SJCRH30 (cell line): ENCODE results near the gene MNAT1. TPM values are rescaled to one million over a fixed set of nuclear protein-coding genes. Genes with fewer than 3 reads are reported as not detected.
"Not testable (repeated sequence)": the region's sequence is repeated elsewhere in the genome, so short reads cannot be mapped to it uniquely, and the experiment has no call there.

Source experiments
- DNase-seq, 2 experiments: peaks; one replicate each; pipeline ENCODE4 v3.0.0-alpha.2; 2015 to 2020
- H3K27ac ChIP-seq: fragments of 250-450 bp; sonication (Bioruptor Pico); 2 replicates; pipeline ENCODE4 v1.5.1; 2020; ENCODE audit warnings: mild to moderate bottlenecking, moderate library complexity
- H3K27me3 ChIP-seq: fragments of 250-450 bp; sonication (Bioruptor Pico); 2 replicates; pipeline ENCODE4 v1.5.1; 2020; ENCODE audit warnings: mild to moderate bottlenecking, moderate library complexity
- H3K36me3 ChIP-seq: fragments of 250-450 bp; sonication (Bioruptor Pico); 2 replicates; pipeline ENCODE4 v1.5.1; 2020; ENCODE audit warnings: mild to moderate bottlenecking, moderate library complexity
- H3K4me1 ChIP-seq: fragments of 250-450 bp; sonication (Bioruptor Pico); 2 replicates; pipeline ENCODE4 v1.5.1; 2020; ENCODE audit warnings: mild to moderate bottlenecking, moderate library complexity
- H3K4me3 ChIP-seq: fragments of 250-450 bp; sonication (Bioruptor Pico); 2 replicates; pipeline ENCODE4 v1.5.1; 2020; ENCODE audit warnings: mild to moderate bottlenecking, moderate library complexity
- H3K9me3 ChIP-seq: fragments of 250-450 bp; sonication (Bioruptor Pico); replicated peaks from 2 replicates; pipeline ENCODE4 v1.5.1; 2020; ENCODE audit warnings: mild to moderate bottlenecking, moderate library complexity
- total RNA-seq: library from RNA; depleted of rRNA; stranded (reverse); fragments of >200 nt; shearing (Covaris generic); gene quantifications from 2 replicates; pipeline ENCODE4 v1.2.3, GENCODE V29; 2014

The MNAT1 gene
- total RNA-seq, 1 experiment from 2014 or later, result 129 TPM

- Histone ChIP-seq H3K9me3 (no peaks in the 10 kb centered on the region), H3K4me1 (no peaks in the 10 kb centered on the region), H3K27ac (no peak overlapping the region), H3K4me3 (no peak overlapping the region), H3K27me3 (no peaks in the 10 kb centered on the region), H3K36me3 (peaks cover 23% of the 10 kb centered on the region)
- no peak for DNase-seq
Measured at GRCh38 chr14:60805841-60806430, 71.4 kb downstream of the MNAT1 start.

GRCh38 chr14:60807247-60807646, 72.7 kb downstream of the MNAT1 start:
- Histone ChIP-seq H3K9me3 (no peaks in the 10 kb centered on the region), H3K27me3 (no peaks in the 10 kb centered on the region), H3K36me3 (peaks cover 31% of the 10 kb centered on the region), H3K4me3 (no peak overlapping the region), H3K4me1 (no peaks in the 10 kb centered on the region), H3K27ac (no peak overlapping the region)
- peak in 1 of 2 experiments; percentile 8 for DNase-seq

GRCh38 chr14:60807971-60808370, 73.4 kb downstream of the MNAT1 start:
- no peak for DNase-seq

GRCh38 chr14:60812987-60813386, 78.4 kb downstream of the MNAT1 start:
- H3K36me3 ChIP-seq, result peaks cover 35% of the 10 kb centered on the region
- DNase-seq, result no peak
- H3K27ac ChIP-seq, result no peak overlapping the region
- no peak overlapping the region for H3K4me3 ChIP-seq
- no peaks in the 10 kb centered on the region for H3K4me1 ChIP-seq
- no peaks in the 10 kb centered on the region for H3K9me3 ChIP-seq
- no peaks in the 10 kb centered on the region for H3K27me3 ChIP-seq

More at GRCh38 chr14:60807971-60808370, 73.4 kb downstream of the MNAT1 start:
- H3K36me3 ChIP-seq, result peaks cover 36% of the 10 kb centered on the region
- no peaks in the 10 kb centered on the region for H3K27me3 ChIP-seq
- no peaks in the 10 kb centered on the region for H3K4me1 ChIP-seq
- H3K27ac ChIP-seq, result no peak overlapping the region
- no peaks in the 10 kb centered on the region for H3K9me3 ChIP-seq
- no peak overlapping the region for H3K4me3 ChIP-seq

GRCh38 chr14:60815371-60815770, 80.8 kb downstream of the MNAT1 start:
- H3K36me3 ChIP-seq, result peaks cover 37% of the 10 kb centered on the region
- no peaks in the 10 kb centered on the region for H3K27me3 ChIP-seq
- H3K9me3 ChIP-seq, result no peaks in the 10 kb centered on the region
- no peak overlapping the region for H3K4me3 ChIP-seq
- no peak for DNase-seq
- H3K4me1 ChIP-seq, result no peaks in the 10 kb centered on the region
- H3K27ac ChIP-seq, result no peak overlapping the region

GRCh38 chr14:60817113-60817512, 82.6 kb downstream of the MNAT1 start:
- H3K4me3 ChIP-seq, result no peak overlapping the region
- H3K27ac ChIP-seq, result no peak overlapping the region
- no peaks in the 10 kb centered on the region for H3K9me3 ChIP-seq
- DNase-seq, result no peak
- no peaks in the 10 kb centered on the region for H3K4me1 ChIP-seq
- H3K27me3 ChIP-seq, result no peaks in the 10 kb centered on the region
- H3K36me3 ChIP-seq, result peaks cover 37% of the 10 kb centered on the region

- Histone ChIP-seq H3K27ac (no peak overlapping the region), H3K4me1 (no peaks in the 10 kb centered on the region), H3K4me3 (no peak overlapping the region), H3K9me3 (no peaks in the 10 kb centered on the region), H3K27me3 (no peaks in the 10 kb centered on the region), H3K36me3 (peaks cover 26% of the 10 kb centered on the region)
- DNase-seq, result no peak
Measured at GRCh38 chr14:60819575-60819974, 85.0 kb downstream of the MNAT1 start.

GRCh38 chr14:60838601-60839000, 104.0 kb downstream of the MNAT1 start:
- no peak overlapping the region for H3K27ac ChIP-seq
- peaks cover 34% of the 10 kb centered on the region for H3K36me3 ChIP-seq

GRCh38 chr14:60839057-60839456, 104.5 kb downstream of the MNAT1 start:
- Histone ChIP-seq H3K36me3 (peaks cover 34% of the 10 kb centered on the region), H3K27me3 (no peaks in the 10 kb centered on the region), H3K4me1 (no peaks in the 10 kb centered on the region), H3K4me3 (no peak overlapping the region), H3K9me3 (peaks cover 6% of the 10 kb centered on the region; the same call in 1 of the 2 replicates), H3K27ac (no peak overlapping the region)
- DNase-seq, result no peak

More at GRCh38 chr14:60838601-60839000, 104.0 kb downstream of the MNAT1 start:
- Histone ChIP-seq H3K27me3 (no peaks in the 10 kb centered on the region), H3K4me1 (no peaks in the 10 kb centered on the region), H3K4me3 (no peak overlapping the region), H3K9me3 (peaks cover 6% of the 10 kb centered on the region; the same call in 1 of the 2 replicates)
- DNase-seq, result no peak

GRCh38 chr14:60839657-60840056, 105.1 kb downstream of the MNAT1 start:
- Histone ChIP-seq H3K4me1 (no peaks in the 10 kb centered on the region), H3K36me3 (peaks cover 34% of the 10 kb centered on the region), H3K27ac (no peak overlapping the region), H3K9me3 (0 out of 2 replicates have a peak, but pooled peaks cover 3% of the 10 kb centered on the region), H3K27me3 (no peaks in the 10 kb centered on the region), H3K4me3 (no peak overlapping the region)
- no peak for DNase-seq

GRCh38 chr14:60840313-60840712, 105.8 kb downstream of the MNAT1 start:
- peaks cover 34% of the 10 kb centered on the region for H3K36me3 ChIP-seq
- H3K9me3 ChIP-seq, result no peaks in the 10 kb centered on the region
- no peak for DNase-seq
- H3K27ac ChIP-seq, result no peak overlapping the region
- H3K27me3 ChIP-seq, result no peaks in the 10 kb centered on the region
- H3K4me3 ChIP-seq, result no peak overlapping the region
- no peaks in the 10 kb centered on the region for H3K4me1 ChIP-seq

GRCh38 chr14:60845523-60845922, 111.0 kb downstream of the MNAT1 start:
- no peaks in the 10 kb centered on the region for H3K27me3 ChIP-seq
- DNase-seq, result no peak
- peaks cover 3% of the 10 kb centered on the region; the same call in 1 of the 2 replicates for H3K9me3 ChIP-seq
- no peak overlapping the region for H3K4me3 ChIP-seq
- H3K4me1 ChIP-seq, result no peaks in the 10 kb centered on the region
- no peak overlapping the region for H3K27ac ChIP-seq
- peaks cover 7% of the 10 kb centered on the region; the same call in 1 of the 2 replicates for H3K36me3 ChIP-seq

GRCh38 chr14:60848066-60848465, 113.5 kb downstream of the MNAT1 start:
- Histone ChIP-seq H3K27ac (no peak overlapping the region), H3K4me3 (no peak overlapping the region), H3K4me1 (no peaks in the 10 kb centered on the region), H3K27me3 (no peaks in the 10 kb centered on the region), H3K36me3 (peaks cover 18% of the 10 kb centered on the region), H3K9me3 (peaks cover 7% of the 10 kb centered on the region; the same call in 1 of the 2 replicates)
- DNase-seq, result no peak

GRCh38 chr14:60851692-60852091, 117.1 kb downstream of the MNAT1 start:
- not testable (repeated sequence) for H3K27me3 ChIP-seq, H3K27ac ChIP-seq, H3K4me3 ChIP-seq, H3K4me1 ChIP-seq, DNase-seq, H3K9me3 ChIP-seq
- peaks cover 21% of the 10 kb centered on the region for H3K36me3 ChIP-seq

- no peak for DNase-seq
- H3K27me3 ChIP-seq, result no peaks in the 10 kb centered on the region
- 0 out of 2 replicates have a peak, but pooled peaks cover 4% of the 10 kb centered on the region for H3K9me3 ChIP-seq
- H3K36me3 ChIP-seq, result peaks cover 12% of the 10 kb centered on the region
- H3K4me3 ChIP-seq, result no peak overlapping the region
- H3K27ac ChIP-seq, result no peak overlapping the region
- H3K4me1 ChIP-seq, result no peaks in the 10 kb centered on the region
Measured at GRCh38 chr14:60856111-60856510, 121.5 kb downstream of the MNAT1 start.

- Histone ChIP-seq H3K27me3 (no peaks in the 10 kb centered on the region), H3K27ac (no peak overlapping the region), H3K4me3 (no peak overlapping the region), H3K4me1 (peaks cover 23% of the 10 kb centered on the region), H3K9me3 (no peaks in the 10 kb centered on the region), H3K36me3 (0 out of 2 replicates have a peak, but pooled peaks cover 3% of the 10 kb centered on the region)
- no peak for DNase-seq
Measured at GRCh38 chr14:60859525-60859924, 125.0 kb downstream of the MNAT1 start.
